NCI-H524 treated with DMSO at 0.1 percent for 48 hours (cell line): ENCODE data around the gene TMC4.
"Not testable (repeated sequence)": the region's sequence is repeated elsewhere in the genome, so short reads cannot be mapped to it uniquely, and the experiment has no call there.

ENCODE experiments used
- DNase-seq: peaks from one replicate; lab custom pipeline; 2025; lab: John Stamatoyannopoulos, UW

The TMC4 gene

DNA sequence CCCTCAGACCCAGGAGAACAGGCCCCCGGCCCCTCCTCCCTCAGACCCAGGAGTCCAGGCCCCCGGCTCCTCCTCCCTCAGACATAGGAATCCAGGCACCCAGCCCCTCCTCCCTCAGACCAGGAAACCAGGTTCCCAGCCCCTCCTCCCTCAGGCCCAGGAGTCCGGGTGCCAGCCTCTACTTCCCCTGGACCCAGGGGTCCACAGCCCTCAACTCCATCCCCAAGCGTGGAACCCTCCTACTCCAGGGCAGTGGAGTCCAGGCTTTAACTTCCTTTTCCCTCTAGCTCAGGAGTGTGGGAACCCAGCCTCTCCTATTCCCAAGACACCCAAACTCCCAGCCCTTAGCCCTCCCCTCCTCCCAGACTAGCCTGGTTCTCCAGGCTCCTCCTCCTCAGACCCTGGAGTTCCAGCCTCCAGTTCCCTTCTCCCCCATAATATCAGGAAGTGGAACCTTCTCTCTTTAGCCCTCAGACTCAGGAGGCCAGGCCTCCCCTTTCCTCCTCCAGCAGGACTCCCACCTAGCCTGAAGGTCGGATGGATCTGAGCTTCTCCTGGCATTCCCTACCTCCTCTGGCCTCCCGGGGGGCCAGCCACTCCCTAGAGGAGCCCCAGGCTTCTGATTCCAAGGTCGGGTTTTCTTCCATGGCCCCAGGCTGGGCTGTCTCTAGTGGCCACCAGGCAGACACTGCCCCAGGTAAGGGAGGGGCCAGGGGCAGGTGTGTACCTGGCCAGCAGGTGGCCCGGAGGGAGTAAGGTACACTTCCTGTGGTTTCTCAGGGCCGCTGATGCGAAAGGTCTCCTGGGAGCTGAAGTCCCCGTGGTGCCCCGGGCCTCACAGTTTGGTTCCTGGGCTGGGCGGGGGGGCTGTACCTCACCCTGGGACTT, at the start of gene TMC4:
Gene TMC4, minus strand, starts transcription at position 690 of the 888 bp plus-strand sequence. Its CDS starts 43 bp downstream, at position 647.
- no peak for DNase-seq

DNA sequence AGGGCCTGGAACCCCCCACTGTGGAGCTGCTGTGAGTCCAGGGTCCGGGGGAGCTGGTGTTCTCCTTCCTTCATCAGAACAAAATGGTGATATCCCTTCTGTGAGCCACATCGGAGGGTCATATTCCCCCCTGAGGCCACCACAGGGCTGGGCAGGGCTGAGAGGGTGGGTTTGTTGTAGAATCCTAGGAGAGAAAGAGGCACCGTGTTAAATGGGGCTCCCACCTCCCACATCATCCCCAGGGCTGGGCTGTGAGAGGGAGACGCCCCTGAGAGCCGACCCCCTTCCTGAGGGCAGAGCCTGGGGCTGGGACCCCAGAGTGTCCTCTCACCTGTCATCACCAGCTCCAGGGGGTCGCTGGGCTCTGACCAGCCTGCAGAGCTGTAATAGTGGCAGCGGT, 49.0 kb upstream of the TMC4 start:
- not testable (repeated sequence) for DNase-seq

DNA sequence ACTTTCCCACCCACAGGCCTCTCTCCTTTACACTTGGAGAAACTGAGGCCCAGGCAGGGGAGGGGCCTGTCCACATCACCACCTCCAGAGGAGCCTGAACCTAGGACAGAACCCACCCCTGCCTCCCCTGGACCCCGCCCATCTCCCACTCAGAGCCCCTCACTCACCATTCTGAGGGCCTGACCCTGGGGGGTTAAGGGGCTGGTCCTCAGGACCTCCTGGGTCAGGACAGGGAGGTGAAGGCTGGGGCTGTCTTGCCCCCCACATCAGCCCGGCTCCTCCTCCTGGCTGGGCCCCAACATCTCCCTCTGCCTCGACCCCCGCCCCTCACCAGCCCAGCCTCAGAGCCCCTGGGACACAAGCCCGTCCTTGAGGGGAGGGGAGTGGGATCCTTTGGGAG, 46.7 kb upstream of the TMC4 start:
- DNase-seq: not testable (repeated sequence)

DNA sequence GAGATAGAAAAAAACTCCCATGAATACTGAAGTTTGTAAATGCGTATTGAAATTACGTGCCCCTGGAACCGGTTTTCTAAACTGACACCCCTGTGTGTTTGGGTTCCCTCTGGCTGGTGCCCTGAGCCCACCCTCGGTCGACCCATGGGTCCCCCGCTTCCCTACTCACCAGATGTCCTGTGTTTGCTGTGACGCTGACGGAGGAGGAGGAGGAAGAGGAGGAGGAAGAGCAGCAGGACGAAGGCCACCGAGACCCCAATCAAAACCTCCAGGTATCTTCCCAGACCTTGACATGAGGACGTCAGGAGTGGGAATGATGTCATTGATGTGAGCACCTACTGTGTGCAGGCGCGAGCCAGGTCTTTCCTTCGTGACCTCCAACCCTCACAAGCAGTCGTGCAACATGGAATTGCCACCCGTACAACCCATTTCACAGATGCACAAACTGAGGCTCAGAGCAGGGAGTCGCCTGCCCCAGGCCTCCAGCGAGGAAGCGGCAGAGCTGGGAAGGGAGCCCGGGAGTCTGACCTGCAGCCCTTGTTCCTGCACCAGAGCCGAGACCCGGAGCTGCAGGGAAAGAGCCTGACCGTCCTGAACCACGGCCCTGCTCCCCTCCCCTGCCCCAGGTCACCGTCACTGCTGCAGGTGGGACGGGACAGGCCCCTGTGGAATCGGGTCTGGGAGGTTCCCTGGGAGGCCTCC, 46.2 kb upstream of the TMC4 start:
- DNase-seq: no peak

- no peak for DNase-seq
These were observed 45.3 kb upstream of the TMC4 start for GRCh38 chr19:54218259-54218658.

DNA sequence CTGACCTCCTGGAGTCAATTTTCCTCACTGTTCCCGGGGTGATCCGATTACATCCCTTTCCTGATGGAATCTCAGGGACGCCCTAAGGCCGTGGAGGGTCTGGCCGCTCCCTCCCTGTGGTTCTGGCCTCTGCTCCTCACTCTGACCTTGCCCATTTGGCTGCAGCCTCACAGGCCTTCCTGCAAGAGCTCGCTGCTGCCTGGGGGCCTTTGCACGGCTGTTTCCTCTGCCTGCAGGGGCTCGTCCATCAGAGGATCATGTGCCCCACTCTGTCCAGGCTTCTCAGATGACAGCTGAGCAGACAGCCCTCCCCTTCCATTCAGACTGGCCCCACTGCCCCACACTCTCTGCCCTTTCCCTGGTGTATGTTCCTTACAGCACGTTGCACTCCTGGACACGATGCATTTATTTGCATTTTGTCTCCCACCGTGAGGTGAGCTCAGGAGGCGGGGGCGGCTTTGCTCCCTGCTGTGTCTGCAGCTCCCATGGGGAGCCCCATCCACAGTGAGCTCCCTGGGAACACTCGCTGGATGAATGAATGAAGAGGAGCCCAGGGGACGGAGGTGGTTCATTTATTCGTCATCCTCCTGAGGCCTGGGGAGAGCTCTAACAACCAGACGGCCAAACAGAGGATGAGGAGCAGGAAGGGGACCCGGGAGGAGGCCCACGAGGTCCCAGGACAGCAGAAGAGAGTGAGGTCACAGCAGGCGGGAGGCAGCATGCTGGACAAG, 44.7 kb upstream of the TMC4 start:
- DNase-seq: not testable (repeated sequence)

DNA sequence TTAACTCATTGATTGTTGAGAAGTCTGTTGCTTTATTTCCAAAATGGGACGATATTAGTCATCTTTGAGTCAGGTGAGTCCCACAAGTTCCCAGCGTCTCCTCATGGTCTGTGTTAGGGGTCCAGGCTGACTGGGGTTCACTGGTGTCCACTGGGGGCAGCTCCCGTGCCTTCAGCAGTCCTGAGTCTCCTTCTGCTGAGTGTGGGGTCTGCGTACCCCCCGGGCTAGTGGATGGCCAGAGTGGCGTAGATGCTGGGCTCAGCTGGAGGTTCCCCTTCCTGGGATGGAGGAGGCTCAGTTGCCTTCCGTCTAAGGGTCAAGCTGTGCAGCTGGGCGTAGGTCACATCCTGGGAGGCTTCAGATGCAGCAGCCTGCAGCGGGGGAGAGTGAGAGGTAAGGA, 43.9 kb upstream of the TMC4 start:
- no peak for DNase-seq

GRCh38 chr19:54214734-54215133, 41.8 kb upstream of the TMC4 start:
- DNase-seq: not testable (repeated sequence)

DNA sequence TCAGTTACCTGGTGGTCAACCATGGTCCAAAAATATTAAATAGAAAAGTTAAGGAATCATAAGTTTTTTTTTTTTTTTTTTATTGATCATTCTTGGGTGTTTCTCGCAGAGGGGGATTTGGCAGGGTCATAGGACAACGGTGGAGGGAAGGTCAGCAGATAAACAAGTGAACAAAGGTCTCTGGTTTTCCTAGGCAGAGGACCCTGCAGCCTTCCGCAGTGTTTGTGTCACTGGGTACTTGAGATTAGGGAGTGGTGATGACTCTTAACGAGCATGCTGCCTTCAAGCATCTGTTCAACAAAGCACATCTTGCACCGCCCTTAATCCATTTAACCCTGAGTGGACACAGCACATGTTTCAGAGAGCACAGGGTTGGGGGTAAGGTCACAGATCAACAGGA, 41.3 kb upstream of the TMC4 start:
- DNase-seq: not testable (repeated sequence)

DNA sequence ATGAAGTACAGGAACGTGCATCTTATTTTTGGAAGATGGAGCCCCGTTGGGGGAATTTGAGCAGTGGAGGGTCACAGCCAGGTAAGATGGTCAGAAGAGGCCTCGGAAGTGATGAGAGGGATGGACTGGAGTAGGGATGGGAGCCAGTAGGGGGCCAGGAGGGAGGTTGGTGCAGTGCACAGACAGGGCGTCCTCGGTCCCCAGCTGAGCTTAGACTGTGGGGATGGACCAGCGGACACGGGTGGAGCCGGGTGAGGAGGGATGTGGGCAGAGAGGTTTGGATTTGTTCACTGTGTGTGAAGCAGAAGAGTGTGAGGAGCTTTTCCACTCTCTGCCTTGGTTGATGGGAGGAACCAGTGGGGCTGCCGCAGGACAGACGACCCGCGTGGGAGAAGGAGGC, 38.3 kb upstream of the TMC4 start:
- DNase-seq: no peak

DNA sequence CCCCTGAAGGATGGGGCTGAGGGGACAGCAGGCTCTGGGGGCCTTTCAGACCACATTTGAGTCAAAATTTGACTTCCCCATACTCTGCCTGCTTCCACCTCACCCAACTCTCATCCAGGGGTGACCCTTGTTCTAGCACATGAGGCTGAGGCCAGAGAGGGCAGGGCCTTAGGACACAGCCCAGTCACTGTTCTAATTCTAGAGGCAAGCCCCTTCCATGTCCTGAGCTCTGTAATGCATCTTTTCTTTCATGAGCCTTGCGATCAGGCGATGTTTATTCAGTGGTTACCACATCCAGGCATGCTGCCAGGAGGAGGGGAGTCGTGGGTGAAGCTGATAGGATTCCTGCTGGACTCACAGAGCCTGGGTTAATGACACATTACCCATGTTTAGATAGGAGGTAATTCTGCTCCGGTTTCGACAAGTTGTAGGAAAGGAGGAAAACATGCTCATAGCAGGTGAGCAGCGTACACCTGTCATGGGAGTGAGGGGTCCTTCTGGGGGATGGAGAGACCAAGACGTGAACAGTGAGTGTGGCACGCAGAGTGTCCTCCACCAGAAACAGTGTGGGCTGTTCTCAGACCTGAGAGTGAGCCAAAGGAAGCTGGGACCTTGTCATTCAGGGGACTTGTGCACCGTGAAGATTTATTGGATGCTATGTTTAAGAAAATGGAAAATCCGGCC, 37.0 kb upstream of the TMC4 start:
- DNase-seq: no peak

DNA sequence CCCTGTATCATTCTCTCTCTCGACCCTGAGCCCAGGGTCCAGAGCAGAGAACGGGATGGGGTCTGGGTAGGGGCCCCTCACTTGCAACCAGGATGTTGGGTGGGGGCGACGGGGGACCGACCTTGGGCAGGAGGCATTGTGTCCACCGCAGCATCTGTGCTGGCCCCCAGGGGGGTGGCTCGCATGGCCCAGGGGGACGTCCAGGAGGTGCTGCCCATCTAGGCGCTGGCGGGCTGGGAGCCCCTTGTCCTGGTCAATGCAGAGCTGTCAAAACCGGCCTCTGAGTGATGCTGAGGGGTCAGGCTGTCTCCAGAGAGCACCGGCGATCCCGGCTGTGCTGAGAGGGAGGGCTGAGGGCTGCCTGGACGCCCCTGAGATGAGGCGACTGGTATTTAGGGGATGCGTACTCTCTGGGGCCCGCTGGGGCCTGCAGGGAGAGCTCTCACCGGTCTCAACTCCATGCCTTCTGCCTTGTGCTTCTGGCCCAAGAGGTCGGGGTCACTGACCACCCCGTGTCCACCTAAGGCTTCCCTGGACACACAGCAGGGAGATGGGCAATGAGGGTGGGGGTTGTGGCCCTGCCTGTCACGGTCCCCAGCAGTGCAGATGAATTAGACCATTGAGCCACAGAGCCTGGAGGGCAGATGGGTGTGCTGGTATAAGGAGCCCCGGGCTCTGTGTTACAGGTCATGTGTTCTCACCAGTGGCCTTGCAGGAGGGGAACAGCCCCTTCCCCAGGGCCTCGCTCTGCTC, 36.3 kb upstream of the TMC4 start:
- no peak for DNase-seq

- no peak for DNase-seq
These were observed 35.8 kb upstream of the TMC4 start for GRCh38 chr19:54208784-54209057.

DNA sequence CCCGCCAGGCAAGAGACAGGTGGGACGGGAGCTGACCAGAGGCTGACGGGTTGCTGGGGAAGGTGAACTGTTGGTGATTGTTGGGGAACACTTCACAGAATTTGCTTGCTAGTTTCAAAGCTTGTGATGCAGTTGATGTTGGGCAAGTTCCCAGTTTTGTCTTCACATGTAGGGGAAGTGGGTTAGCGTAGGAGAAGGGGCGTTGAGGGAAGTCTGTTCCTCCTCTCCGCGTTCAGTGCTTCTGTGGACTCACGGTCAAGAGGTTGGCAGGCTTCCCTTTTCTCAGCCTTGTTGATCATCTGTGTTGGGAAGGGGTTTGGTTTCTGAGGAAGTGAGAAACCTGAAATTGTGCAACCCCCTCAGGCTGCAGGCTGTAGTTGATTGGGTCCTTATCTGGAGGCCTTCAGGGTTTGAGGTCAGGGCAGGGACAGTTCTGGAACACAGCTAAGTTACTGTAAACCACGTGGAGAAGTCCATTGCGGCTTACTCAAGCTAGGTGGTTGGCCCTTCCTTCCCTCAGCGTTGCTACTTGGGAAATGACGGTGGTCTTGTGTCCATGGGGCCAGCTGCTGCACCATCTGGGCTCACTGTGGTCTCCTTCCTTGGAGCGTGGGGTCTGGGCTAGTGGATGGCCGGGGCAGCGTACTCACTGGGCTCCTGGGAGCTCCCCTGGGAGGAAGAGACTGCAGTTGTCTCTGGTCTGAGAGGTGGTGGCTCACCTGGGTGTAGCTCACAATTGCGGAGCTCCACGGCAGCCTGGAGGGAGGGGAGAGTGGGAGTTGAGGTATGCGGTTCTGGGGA, 35.2 kb upstream of the TMC4 start:
- DNase-seq: no peak

- DNase-seq: no peak
These were observed 34.7 kb upstream of the TMC4 start for GRCh38 chr19:54207676-54207982.

DNA sequence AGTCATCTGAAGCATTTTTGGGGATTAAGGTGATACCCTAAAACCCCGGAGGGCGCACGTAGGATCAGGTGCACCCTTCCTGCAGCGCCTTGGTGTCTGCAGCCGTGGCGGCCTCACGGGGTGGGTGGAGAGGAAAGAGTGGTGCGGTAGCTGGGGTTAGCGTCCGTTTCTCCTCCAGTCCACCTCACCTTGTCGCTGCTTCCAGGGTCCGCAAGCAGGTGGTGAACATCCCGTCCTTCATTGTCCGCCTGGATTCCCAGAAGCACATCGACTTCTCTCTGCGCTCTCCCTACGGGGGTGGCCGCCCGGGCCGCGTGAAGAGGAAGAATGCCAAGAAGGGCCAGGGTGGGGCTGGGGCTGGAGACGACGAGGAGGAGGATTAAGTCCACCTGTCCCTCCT, 34.2 kb upstream of the TMC4 start:
- DNase-seq: not testable (repeated sequence)

DNA sequence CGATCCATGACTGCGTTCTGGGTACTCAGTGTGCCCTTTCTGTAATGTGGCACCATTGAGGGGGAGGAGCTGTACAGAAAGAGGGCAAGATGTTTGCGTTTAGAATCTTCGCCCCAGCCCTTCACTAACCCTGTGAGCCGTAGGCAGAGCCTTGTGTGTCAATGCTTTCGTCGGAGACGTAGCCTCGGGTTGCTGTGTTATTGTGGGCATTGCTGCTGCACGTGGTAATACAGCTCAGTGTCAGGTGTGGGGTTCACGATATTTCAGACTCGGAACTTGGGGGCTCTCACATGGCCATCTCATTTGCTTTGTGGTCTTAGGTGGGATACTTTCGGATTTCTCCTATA, 33.8 kb upstream of the TMC4 start:
- DNase-seq: no peak

- no peak for DNase-seq
These were observed 33.3 kb upstream of the TMC4 start for GRCh38 chr19:54206030-54206830.

- DNase-seq: no peak
These were observed 32.0 kb upstream of the TMC4 start for GRCh38 chr19:54204767-54205468.
